Neural crest cell (in vitro differentiated cells): ENCODE results near the gene INTS7. TPM values are rescaled to one million over a fixed set of nuclear protein-coding genes. Genes with fewer than 3 reads are reported as not detected.

Source experiments
- DNase-seq: peaks from one replicate; pipeline ENCODE4 v3.0.0; 2021; ENCODE audit warnings: low read depth, mixed read lengths, low spot score
- H3K27ac Mint-ChIP-seq: one replicate; pipeline ENCODE4 v1.8.0; 2021; ENCODE audit warnings: mild to moderate bottlenecking, mixed read lengths; ENCODE audit not compliant: unreplicated experiment
- H3K27me3 Mint-ChIP-seq: 2 replicates; pipeline ENCODE4 v1.8.0; 2021; ENCODE audit warnings: low read depth, mild to moderate bottlenecking, mixed read lengths
- H3K36me3 Mint-ChIP-seq: 2 replicates; pipeline ENCODE4 v1.8.0; 2021; ENCODE audit warnings: low read depth, mild to moderate bottlenecking, mixed read lengths
- H3K4me1 Mint-ChIP-seq: 2 replicates; pipeline ENCODE4 v1.8.0; 2021; ENCODE audit warnings: mixed read lengths
- H3K4me3 Mint-ChIP-seq: one replicate; pipeline ENCODE4 v1.8.0; 2021; ENCODE audit warnings: mild to moderate bottlenecking, mixed read lengths
- H3K9me3 Mint-ChIP-seq: 2 replicates; pipeline ENCODE4 v1.8.0; 2021; ENCODE audit warnings: mixed read lengths
- CTCF ChIP-seq: fragments of 200-600 bp; sonication (generic); conservative IDR thresholded peaks from 2 replicates; pipeline ENCODE4 v1.5.0; 2021; ENCODE audit warnings: antibody characterized with exemption, mild to moderate bottlenecking
- long read RNA-seq: library from polyadenylated mRNA; unstranded; transcript quantifications from one replicate; pipeline ENCODE4 v2.0.0, GENCODE V29; 2020
- total RNA-seq: library from RNA; stranded (reverse); gene quantifications from 2 replicates; pipeline ENCODE4 v1.2.1, GENCODE V29; 2021

Gene INTS7, protein sequence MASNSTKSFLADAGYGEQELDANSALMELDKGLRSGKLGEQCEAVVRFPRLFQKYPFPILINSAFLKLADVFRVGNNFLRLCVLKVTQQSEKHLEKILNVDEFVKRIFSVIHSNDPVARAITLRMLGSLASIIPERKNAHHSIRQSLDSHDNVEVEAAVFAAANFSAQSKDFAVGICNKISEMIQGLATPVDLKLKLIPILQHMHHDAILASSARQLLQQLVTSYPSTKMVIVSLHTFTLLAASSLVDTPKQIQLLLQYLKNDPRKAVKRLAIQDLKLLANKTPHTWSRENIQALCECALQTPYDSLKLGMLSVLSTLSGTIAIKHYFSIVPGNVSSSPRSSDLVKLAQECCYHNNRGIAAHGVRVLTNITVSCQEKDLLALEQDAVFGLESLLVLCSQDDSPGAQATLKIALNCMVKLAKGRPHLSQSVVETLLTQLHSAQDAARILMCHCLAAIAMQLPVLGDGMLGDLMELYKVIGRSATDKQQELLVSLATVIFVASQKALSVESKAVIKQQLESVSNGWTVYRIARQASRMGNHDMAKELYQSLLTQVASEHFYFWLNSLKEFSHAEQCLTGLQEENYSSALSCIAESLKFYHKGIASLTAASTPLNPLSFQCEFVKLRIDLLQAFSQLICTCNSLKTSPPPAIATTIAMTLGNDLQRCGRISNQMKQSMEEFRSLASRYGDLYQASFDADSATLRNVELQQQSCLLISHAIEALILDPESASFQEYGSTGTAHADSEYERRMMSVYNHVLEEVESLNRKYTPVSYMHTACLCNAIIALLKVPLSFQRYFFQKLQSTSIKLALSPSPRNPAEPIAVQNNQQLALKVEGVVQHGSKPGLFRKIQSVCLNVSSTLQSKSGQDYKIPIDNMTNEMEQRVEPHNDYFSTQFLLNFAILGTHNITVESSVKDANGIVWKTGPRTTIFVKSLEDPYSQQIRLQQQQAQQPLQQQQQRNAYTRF
- total RNA-seq: 30.2 and 36.6 TPM in 2 replicates
- long read RNA-seq, full-length matches to known transcripts: 78 of 108 reads
- long read RNA-seq, partial matches to known transcripts: 14 of 108 reads
- long read RNA-seq, other reads (novel, unspliced or antisense): 16 of 108 reads

DNA sequence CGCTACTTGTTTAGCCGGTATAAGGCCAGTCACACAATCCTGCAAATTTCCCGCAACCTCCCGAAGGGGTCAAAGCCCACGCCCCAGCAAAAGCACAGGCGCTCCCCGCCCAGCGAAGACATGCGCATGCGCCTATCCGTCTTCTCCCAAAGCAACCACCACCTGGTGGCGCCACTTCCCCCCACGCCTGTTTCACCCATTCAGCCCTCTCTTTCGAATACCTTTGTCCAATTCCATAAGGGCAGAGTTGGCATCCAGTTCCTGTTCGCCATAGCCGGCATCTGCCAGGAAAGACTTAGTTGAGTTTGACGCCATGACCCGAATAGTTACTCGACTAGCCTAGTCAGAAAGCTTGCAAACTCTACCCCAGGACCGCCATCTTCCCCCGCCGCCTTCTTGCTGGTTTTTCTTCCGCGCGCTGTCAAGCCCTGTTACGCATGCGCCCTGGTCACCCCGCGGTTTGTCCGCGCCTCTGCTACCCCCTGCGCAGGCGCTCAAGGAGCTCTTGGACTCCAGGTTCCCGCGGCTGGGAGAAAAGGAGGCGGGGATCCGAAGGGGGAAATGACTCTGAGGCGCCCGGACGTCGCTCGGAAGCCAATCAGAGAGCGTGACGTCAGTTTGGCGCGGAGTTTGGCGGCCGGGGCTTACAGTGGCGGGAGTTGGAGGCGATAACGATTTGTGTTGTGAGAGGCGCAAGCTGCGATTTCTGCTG, at the start of gene INTS7, which contains the start of gene DTL:
Gene INTS7, minus strand, starts transcription at position 435 of the 712 bp plus-strand sequence. Its CDS starts 120 bp downstream, at position 315.
Gene DTL, plus strand, starts transcription at position 626 of the 712 bp plus-strand sequence. CDS start 143 bp downstream, outside the sequence.
- Mint-ChIP-seq H3K27me3 (no peaks in the 10 kb centered on the region), H3K36me3 (peaks cover 5% of the 10 kb centered on the region), H3K4me3 (peak within 1 kb of the TSS; percentile 100), H3K9me3 (no peaks in the 10 kb centered on the region), H3K27ac (peak within 1 kb of the TSS; percentile 99), H3K4me1 (peaks cover 60% of the 10 kb centered on the region)
- peak; percentile 93 for TF ChIP-seq CTCF
- DNase-seq: peak; percentile 99

GRCh38 chr1:212082765-212083406, 47.5 kb upstream of the INTS7 start:
- H3K4me3 Mint-ChIP-seq: no peak overlapping the region
- no peak overlapping the region for H3K27ac Mint-ChIP-seq
- peaks cover 10% of the 10 kb centered on the region for H3K36me3 Mint-ChIP-seq
- H3K4me1 Mint-ChIP-seq: no peaks in the 10 kb centered on the region
- no peak for TF ChIP-seq CTCF
- no peaks in the 10 kb centered on the region for H3K9me3 Mint-ChIP-seq
- H3K27me3 Mint-ChIP-seq: no peaks in the 10 kb centered on the region
- no peak for DNase-seq

- no peaks in the 10 kb centered on the region for H3K4me1 Mint-ChIP-seq
- no peaks in the 10 kb centered on the region for H3K9me3 Mint-ChIP-seq
- peaks cover 8% of the 10 kb centered on the region for H3K36me3 Mint-ChIP-seq
- no peaks in the 10 kb centered on the region for H3K27me3 Mint-ChIP-seq
- no peak for TF ChIP-seq CTCF
- no peak overlapping the region for H3K4me3 Mint-ChIP-seq
- H3K27ac Mint-ChIP-seq: no peak overlapping the region
- DNase-seq: no peak
Measured at GRCh38 chr1:212078826-212079225, 43.5 kb upstream of the INTS7 start.

DNA sequence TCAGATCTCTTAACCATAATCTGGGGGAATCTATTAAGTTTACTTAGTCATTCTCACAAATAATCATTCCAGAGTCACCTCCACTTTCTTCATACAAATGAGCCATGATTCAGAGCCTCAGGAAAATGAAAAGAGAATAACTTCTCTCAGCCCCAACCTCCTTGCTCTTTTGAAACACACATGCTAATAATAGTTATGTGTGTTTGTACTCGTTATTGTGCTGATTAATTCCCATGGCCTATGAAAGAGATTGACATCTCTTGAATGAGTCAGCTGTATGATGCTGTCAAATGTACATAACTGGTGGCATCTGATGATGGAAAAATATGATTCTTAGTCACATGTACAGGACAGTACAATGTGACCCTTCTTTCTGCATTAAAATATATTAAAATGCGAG, 41.7 kb upstream of the INTS7 start:
- no peak overlapping the region for H3K4me3 Mint-ChIP-seq
- no peak overlapping the region for H3K27ac Mint-ChIP-seq
- H3K27me3 Mint-ChIP-seq: no peaks in the 10 kb centered on the region
- no peaks in the 10 kb centered on the region for H3K9me3 Mint-ChIP-seq
- H3K36me3 Mint-ChIP-seq: peaks cover 8% of the 10 kb centered on the region
- H3K4me1 Mint-ChIP-seq: no peaks in the 10 kb centered on the region
- no peak for DNase-seq
- no peak for TF ChIP-seq CTCF
